SK-N-SH treated with all-trans-retinoic acid at 6 μM for 48 hours (cell line): ENCODE measurements around the gene MYO15A.

Source experiments
- ATAC-seq: fragments of 200-7000 bp; cut with Tn5 transposase; 3 replicates; pipeline ENCODE4 v1.9.1; 2020; ENCODE audit warnings: mild to moderate bottlenecking, moderate library complexity
- ARNTL ChIP-seq: fragments of 450-650 bp; formaldehyde crosslinking; IDR thresholded peaks from 2 replicates; pipeline ENCODE4 v1.5.0; 2020; ENCODE audit warnings: low read depth, mild to moderate bottlenecking, moderate library complexity, borderline replicate concordance
- BACH2 ChIP-seq: fragments of 250-450 bp; sonication (Bioruptor Pico); IDR thresholded peaks from 2 replicates; pipeline ENCODE4 v1.9.0; 2021; ENCODE audit warnings: mild to moderate bottlenecking, borderline replicate concordance
- CREB5 ChIP-seq: fragments of 250-450 bp; sonication (Bioruptor Pico); IDR thresholded peaks from 2 replicates; pipeline ENCODE4 v1.5.1; 2020; ENCODE audit warnings: low read depth, mild to moderate bottlenecking, moderate library complexity
- CSDC2 ChIP-seq: fragments of 250-450 bp; sonication (Bioruptor Pico); IDR thresholded peaks from 2 replicates; pipeline ENCODE4 v1.5.0; 2020; ENCODE audit warnings: mild to moderate bottlenecking, moderate library complexity
- ESRRG ChIP-seq: fragments of 250-450 bp; sonication (Bioruptor Pico); IDR thresholded peaks from 2 replicates; pipeline ENCODE4 v1.6.1; 2021; ENCODE audit warnings: mild to moderate bottlenecking
- GLIS3 ChIP-seq: fragments of 250-450 bp; sonication (Bioruptor Pico); IDR thresholded peaks from 2 replicates; pipeline ENCODE4 v1.5.0; 2020; ENCODE audit warnings: mild to moderate bottlenecking, moderate library complexity
- ISL1 ChIP-seq: fragments of 250-450 bp; sonication (Bioruptor Pico); IDR thresholded peaks from 2 replicates; pipeline ENCODE4 v2.1.2; 2022; ENCODE audit warnings: mild to moderate bottlenecking, moderate library complexity
- OSR1 ChIP-seq: fragments of 250-450 bp; sonication (Bioruptor Pico); IDR thresholded peaks from 2 replicates; pipeline ENCODE4 v1.8.0; 2022; ENCODE audit warnings: moderate library complexity, mild to moderate bottlenecking, inconsistent platforms
- PATZ1 ChIP-seq: fragments of 250-450 bp; sonication (Bioruptor Pico); IDR thresholded peaks from 2 replicates; pipeline ENCODE4 v1.8.0; 2020; ENCODE audit warnings: mild to moderate bottlenecking, moderate library complexity, borderline replicate concordance
- PPARA ChIP-seq: fragments of 250-450 bp; sonication (Bioruptor Pico); IDR thresholded peaks from 2 replicates; pipeline ENCODE4 v1.5.0; 2020; ENCODE audit warnings: mild to moderate bottlenecking, borderline replicate concordance
- RARB ChIP-seq: fragments of 250-450 bp; sonication (Bioruptor Pico); IDR thresholded peaks from 2 replicates; pipeline ENCODE4 v1.8.0; 2021; ENCODE audit warnings: mild to moderate bottlenecking, moderate library complexity
- SNAI2 ChIP-seq: fragments of 250-450 bp; sonication (Bioruptor Pico); IDR thresholded peaks from 2 replicates; pipeline ENCODE4 v1.5.0; 2020; ENCODE audit warnings: mild to moderate bottlenecking, moderate library complexity
- TCF4 ChIP-seq: fragments of 250-450 bp; sonication (Bioruptor Pico); IDR thresholded peaks from 2 replicates; pipeline ENCODE4 v1.8.0; 2021; ENCODE audit warnings: mild to moderate bottlenecking, moderate library complexity, borderline replicate concordance
- TOX ChIP-seq: fragments of 250-450 bp; sonication (Bioruptor Pico); IDR thresholded peaks from 2 replicates; pipeline ENCODE4 v1.8.0; 2021; ENCODE audit warnings: mild to moderate bottlenecking, moderate library complexity, borderline replicate concordance
- ZC3H10 ChIP-seq: fragments of 250-450 bp; sonication (Bioruptor Pico); IDR thresholded peaks from 2 replicates; pipeline ENCODE4 v1.5.1; 2021; ENCODE audit warnings: mild to moderate bottlenecking, moderate library complexity
- ZFP3 ChIP-seq: fragments of 250-450 bp; sonication (Bioruptor Pico); IDR thresholded peaks from 2 replicates; pipeline ENCODE4 v1.5.0; 2020; ENCODE audit warnings: mild to moderate bottlenecking, moderate library complexity
- ZFP30 ChIP-seq: fragments of 450-650 bp; formaldehyde crosslinking; IDR thresholded peaks from 2 replicates; pipeline ENCODE4 v1.5.0; 2022; ENCODE audit warnings: mild to moderate bottlenecking, moderate library complexity
- ZNF565 ChIP-seq: fragments of 450-650 bp; formaldehyde crosslinking; conservative IDR thresholded peaks from 2 replicates; pipeline ENCODE4 v1.5.0; 2020; ENCODE audit warnings: low read depth, mild to moderate bottlenecking, moderate library complexity
- ZNF70 ChIP-seq: fragments of 450-650 bp; formaldehyde crosslinking; IDR thresholded peaks from 2 replicates; pipeline ENCODE4 v1.5.0; 2020; ENCODE audit warnings: mild to moderate bottlenecking, moderate library complexity
- ZNF8 ChIP-seq: fragments of 450-650 bp; formaldehyde crosslinking; IDR thresholded peaks from 2 replicates; pipeline ENCODE4 v1.5.0; 2020; ENCODE audit warnings: mild to moderate bottlenecking, moderate library complexity
- TF ChIP-seq, protein P1 (sequence below): fragments of 250-450 bp; sonication (Bioruptor Pico); IDR thresholded peaks from 2 replicates; pipeline ENCODE4 v1.5.1; 2021; ENCODE audit warnings: mild to moderate bottlenecking, moderate library complexity
- TF ChIP-seq, protein P2 (sequence below): fragments of 250-450 bp; sonication (Bioruptor Pico); IDR thresholded peaks from 2 replicates; pipeline ENCODE4 v1.5.0; 2020; ENCODE audit warnings: mild to moderate bottlenecking, moderate library complexity

MYO15A gene

GRCh38 chr17:18084256-18084655, 24.3 kb upstream of the MYO15A start:
- ATAC-seq, result no peak
- TF ChIP-seq, protein P1, sequence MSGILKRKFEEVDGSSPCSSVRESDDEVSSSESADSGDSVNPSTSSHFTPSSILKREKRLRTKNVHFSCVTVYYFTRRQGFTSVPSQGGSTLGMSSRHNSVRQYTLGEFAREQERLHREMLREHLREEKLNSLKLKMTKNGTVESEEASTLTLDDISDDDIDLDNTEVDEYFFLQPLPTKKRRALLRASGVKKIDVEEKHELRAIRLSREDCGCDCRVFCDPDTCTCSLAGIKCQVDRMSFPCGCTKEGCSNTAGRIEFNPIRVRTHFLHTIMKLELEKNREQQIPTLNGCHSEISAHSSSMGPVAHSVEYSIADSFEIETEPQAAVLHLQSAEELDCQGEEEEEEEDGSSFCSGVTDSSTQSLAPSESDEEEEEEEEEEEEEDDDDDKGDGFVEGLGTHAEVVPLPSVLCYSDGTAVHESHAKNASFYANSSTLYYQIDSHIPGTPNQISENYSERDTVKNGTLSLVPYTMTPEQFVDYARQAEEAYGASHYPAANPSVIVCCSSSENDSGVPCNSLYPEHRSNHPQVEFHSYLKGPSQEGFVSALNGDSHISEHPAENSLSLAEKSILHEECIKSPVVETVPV (CRISPR knock-in tag), result no peak
- TF ChIP-seq PPARA (CRISPR knock-in tag), result no peak
- TF ChIP-seq ZFP30 (CRISPR knock-in tag), result no peak
- no peak for TF ChIP-seq CREB5
- TF ChIP-seq PATZ1 (CRISPR knock-in tag), result no peak
- TF ChIP-seq ZNF565 (CRISPR knock-in tag), result no peak
- no peak for TF ChIP-seq ZFP3 (CRISPR knock-in tag)
- TF ChIP-seq ZNF8, result no peak
- TF ChIP-seq, protein P2, sequence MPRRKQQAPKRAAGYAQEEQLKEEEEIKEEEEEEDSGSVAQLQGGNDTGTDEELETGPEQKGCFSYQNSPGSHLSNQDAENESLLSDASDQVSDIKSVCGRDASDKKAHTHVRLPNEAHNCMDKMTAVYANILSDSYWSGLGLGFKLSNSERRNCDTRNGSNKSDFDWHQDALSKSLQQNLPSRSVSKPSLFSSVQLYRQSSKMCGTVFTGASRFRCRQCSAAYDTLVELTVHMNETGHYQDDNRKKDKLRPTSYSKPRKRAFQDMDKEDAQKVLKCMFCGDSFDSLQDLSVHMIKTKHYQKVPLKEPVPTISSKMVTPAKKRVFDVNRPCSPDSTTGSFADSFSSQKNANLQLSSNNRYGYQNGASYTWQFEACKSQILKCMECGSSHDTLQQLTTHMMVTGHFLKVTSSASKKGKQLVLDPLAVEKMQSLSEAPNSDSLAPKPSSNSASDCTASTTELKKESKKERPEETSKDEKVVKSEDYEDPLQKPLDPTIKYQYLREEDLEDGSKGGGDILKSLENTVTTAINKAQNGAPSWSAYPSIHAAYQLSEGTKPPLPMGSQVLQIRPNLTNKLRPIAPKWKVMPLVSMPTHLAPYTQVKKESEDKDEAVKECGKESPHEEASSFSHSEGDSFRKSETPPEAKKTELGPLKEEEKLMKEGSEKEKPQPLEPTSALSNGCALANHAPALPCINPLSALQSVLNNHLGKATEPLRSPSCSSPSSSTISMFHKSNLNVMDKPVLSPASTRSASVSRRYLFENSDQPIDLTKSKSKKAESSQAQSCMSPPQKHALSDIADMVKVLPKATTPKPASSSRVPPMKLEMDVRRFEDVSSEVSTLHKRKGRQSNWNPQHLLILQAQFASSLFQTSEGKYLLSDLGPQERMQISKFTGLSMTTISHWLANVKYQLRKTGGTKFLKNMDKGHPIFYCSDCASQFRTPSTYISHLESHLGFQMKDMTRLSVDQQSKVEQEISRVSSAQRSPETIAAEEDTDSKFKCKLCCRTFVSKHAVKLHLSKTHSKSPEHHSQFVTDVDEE, result no peak
- no peak for TF ChIP-seq TOX (CRISPR knock-in tag)
- no peak for TF ChIP-seq ISL1
- TF ChIP-seq ZNF70 (CRISPR knock-in tag), result no peak
- TF ChIP-seq GLIS3 (CRISPR knock-in tag), result no peak
- no peak for TF ChIP-seq OSR1 (CRISPR knock-in tag)
- no peak for TF ChIP-seq ESRRG (CRISPR knock-in tag)
- TF ChIP-seq RARB (CRISPR knock-in tag), result no peak
- no peak for TF ChIP-seq CSDC2 (CRISPR knock-in tag)

DNA sequence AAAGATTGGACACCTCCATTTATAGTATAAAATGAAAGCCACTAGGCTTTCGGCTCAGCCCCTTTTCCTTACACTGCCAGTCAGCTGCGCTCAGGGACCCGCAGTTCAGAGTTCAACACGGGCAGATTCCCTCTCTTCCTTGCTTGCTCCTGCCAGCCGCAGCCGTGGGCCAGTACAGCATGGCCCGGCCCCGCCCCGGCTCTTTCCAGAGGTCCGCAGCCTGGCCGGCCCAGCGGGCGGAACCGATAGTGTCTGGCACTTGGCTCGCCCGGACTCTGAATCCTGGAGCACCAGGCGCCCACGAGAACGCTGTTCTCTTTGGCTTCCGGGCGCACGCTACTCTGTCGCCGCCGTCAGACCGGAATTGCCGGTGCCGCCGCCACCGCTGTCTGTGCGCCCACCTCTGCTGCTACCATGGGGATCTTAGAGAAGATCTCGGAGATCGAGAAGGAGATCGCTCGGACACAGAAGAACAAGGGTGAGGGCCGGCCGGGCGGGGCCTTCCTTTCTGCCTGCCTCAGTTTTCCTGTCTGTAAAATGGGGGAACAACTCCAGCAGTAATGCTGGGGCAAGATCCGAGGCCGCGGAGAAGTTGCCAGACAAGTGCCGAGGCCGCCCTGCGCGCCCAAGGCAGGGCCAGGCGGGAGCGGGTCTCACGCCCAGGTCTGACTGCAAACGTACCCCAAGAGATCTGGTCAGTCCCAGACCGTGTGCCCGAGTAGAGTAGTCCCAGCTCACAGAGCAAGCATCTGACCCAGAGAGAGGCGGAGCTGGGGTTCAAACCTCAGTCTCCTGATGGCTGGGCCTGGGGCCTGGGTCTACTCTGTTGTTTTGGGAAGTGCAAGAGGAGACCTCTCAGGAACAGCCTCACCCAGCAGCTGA, 20.7 kb upstream of the MYO15A start, which contains the start of gene DRG2:
TSS of gene DRG2 (plus strand) at position 339 of the 882 bp plus-strand sequence. CDS start at position 415, 76 bp downstream.
- ATAC-seq, result peak; percentile 98
- TF ChIP-seq TCF4 (no peak; the same call in 1 of the 2 replicates), ARNTL (CRISPR knock-in tag) (no peak), PATZ1 (CRISPR knock-in tag) (no peak), ZNF8 (0 out of 2 replicates have a peak, but pooled peaks have one; percentile 14), ZNF565 (CRISPR knock-in tag) (no peak), ZNF70 (CRISPR knock-in tag) (0 out of 2 replicates have a peak, but pooled peaks have one; percentile 4), ZFP30 (CRISPR knock-in tag) (no peak; the same call in 1 of the 2 replicates), SNAI2 (CRISPR knock-in tag) (no peak), ISL1 (no peak), GLIS3 (CRISPR knock-in tag) (no peak), ZFP3 (CRISPR knock-in tag) (no peak), RARB (CRISPR knock-in tag) (0 out of 2 replicates have a peak, but pooled peaks have one; percentile 15), BACH2 (CRISPR knock-in tag) (no peak), ESRRG (CRISPR knock-in tag) (no peak), ZC3H10 (0 out of 2 replicates have a peak, but pooled peaks have one; percentile 28)
- TF ChIP-seq, protein P1 (CRISPR knock-in tag), result no peak
- TF ChIP-seq, protein P2, result peak; percentile 55; the same call in 1 of the 2 replicates
